PC-3 (cell line): Measurements from ENCODE around the gene FOS. TPM values are rescaled to one million over a fixed set of nuclear protein-coding genes. Genes with fewer than 3 reads are reported as not detected.

Source experiments
- ATAC-seq: fragments of 200-7000 bp; cut with Tn5 transposase; 2 replicates; pipeline ENCODE4 v1.9.1; 2020; ENCODE audit warnings: mild to moderate bottlenecking, moderate library complexity
- BruUV-seq: library from RNA; stranded (reverse); fragments of 400-500 nt; replicated peaks from 2 replicates; lab custom pipeline; 2021; lab: Mats Ljungman, UMichigan
- CTCF ChIA-PET: fragments of 300-600 bp; sonication (Branson Sonifier 250); formaldehyde crosslinking; loops from one replicate; lab custom pipeline; 2022; ENCODE audit warnings: antibody characterized with exemption; lab: Charles Lee
- POLR2A ChIA-PET: fragments of 300-600 bp; sonication (Branson Sonifier 250); formaldehyde crosslinking; loops from one replicate; lab custom pipeline; 2022; ENCODE audit warnings: antibody characterized with exemption; ENCODE audit not compliant: unreplicated experiment; lab: Charles Lee
- DNase-seq: peaks from one replicate; pipeline ENCODE4 v3.0.0-alpha.2; 2015
- H2AFZ ChIP-seq: fragments of 300-600 bp; sonication (generic); 2 replicates; pipeline ENCODE4 v1.6.0; 2016; ENCODE audit warnings: antibody characterized with exemption, low read length
- H3F3A ChIP-seq: fragments of 300-600 bp; sonication (generic); one replicate; pipeline ENCODE4 v1.6.0; 2017; ENCODE audit warnings: antibody characterized with exemption, low read length, control low read depth, mild to moderate bottlenecking; ENCODE audit not compliant: unreplicated experiment
- H3K27ac ChIP-seq: fragments of 300-600 bp; sonication (generic); 2 replicates; pipeline ENCODE4 v1.5.1; 2016; ENCODE audit warnings: mild to moderate bottlenecking, low read length
- H3K27me3 ChIP-seq: fragments of 300-600 bp; sonication (generic); 2 replicates; pipeline ENCODE4 v1.6.1; 2016; ENCODE audit warnings: low read length, mixed read lengths
- H3K36me3 ChIP-seq: fragments of 300-600 bp; sonication (generic); 2 replicates; pipeline ENCODE4 v1.6.1; 2016; ENCODE audit warnings: low read depth, mixed run types, low read length, mixed read lengths
- H3K4me1 ChIP-seq: fragments of 300-600 bp; sonication (generic); 2 replicates; pipeline ENCODE4 v1.5.1; 2016; ENCODE audit warnings: low read length; ENCODE audit not compliant: insufficient read depth
- H3K4me2 ChIP-seq: fragments of 300-600 bp; sonication (generic); 2 replicates; pipeline ENCODE4 v1.6.0; 2016; ENCODE audit warnings: low read length
- H3K4me3 ChIP-seq: fragments of 300-600 bp; sonication (generic); 2 replicates; pipeline ENCODE4 v1.5.1; 2016; ENCODE audit warnings: mild to moderate bottlenecking, low read length, mixed read lengths
- H3K79me2 ChIP-seq: fragments of 300-600 bp; sonication (generic); 2 replicates; pipeline ENCODE4 v1.6.1; 2017; ENCODE audit warnings: low read length, mixed read lengths
- H3K9ac ChIP-seq: fragments of 300-600 bp; sonication (generic); 2 replicates; pipeline ENCODE4 v1.6.0; 2016; ENCODE audit warnings: mild to moderate bottlenecking, low read length
- H3K9me2 ChIP-seq: fragments of 300-600 bp; sonication (generic); replicated peaks from 2 replicates; pipeline ENCODE4 v1.6.1; 2016; ENCODE audit warnings: mixed run types, low read length, mixed read lengths
- H3K9me3 ChIP-seq: fragments of 300-600 bp; sonication (generic); 2 replicates; pipeline ENCODE4 v1.6.1; 2016; ENCODE audit warnings: low read length, mixed read lengths
- H4K20me1 ChIP-seq: fragments of 300-600 bp; sonication (generic); 2 replicates; pipeline ENCODE4 v1.6.1; 2016; ENCODE audit warnings: low read length, mixed read lengths
- EZH2 ChIP-seq: fragments of 300-600 bp; sonication (generic); IDR thresholded peaks from one replicate; pipeline ENCODE4 v1.6.1; 2017; ENCODE audit warnings: antibody characterized with exemption, mild to moderate bottlenecking, low read length; ENCODE audit not compliant: unreplicated experiment
- EZH2phosphoT487 ChIP-seq: fragments of 300-600 bp; sonication (generic); IDR thresholded peaks from 2 replicates; pipeline ENCODE4 v1.6.1; 2018; ENCODE audit warnings: mild to moderate bottlenecking, antibody characterized with exemption, low read length, borderline replicate concordance
- intact Hi-C: fragments of 100-400 bp; cut with micrococcal nuclease; formaldehyde crosslinking; loops from 2 replicates; pipeline ENCODE4 v1.9.0; 2023
- total RNA-seq: library from RNA; depleted of rRNA; stranded (reverse); fragments of >200 nt; gene quantifications from 2 replicates; pipeline ENCODE4 v1.2.3, GENCODE V29; 2014
- TF ChIP-seq, protein P1 (sequence below): fragments of 300-600 bp; sonication (generic); conservative IDR thresholded peaks from 2 replicates; pipeline ENCODE4 v1.5.1; 2017; ENCODE audit warnings: antibody characterized with exemption, low read depth, mild to moderate bottlenecking, low read length

FOS gene
- total RNA-seq, 1 experiment from 2014 or later, result 99.2 TPM

DNA sequence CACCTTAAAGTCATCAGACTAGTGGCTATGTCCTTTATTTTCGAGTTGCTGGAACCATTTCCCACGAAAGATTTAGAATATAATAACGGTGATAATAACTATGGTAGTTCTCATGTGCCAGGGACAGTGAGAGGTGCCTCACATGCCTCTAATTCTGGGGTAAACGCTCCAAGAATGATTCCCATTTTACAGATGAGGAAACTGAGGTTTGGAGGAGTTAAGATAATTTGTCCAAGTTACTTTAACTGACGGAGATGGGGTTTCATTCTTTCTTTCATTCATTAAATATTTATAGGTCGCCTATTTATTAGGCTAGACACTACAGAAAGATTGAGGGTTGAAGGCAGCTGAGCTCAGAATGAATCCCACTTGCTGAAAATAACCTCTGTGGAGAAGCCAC, 30.7 kb upstream of the FOS start:
- no peak overlapping the region for H3K4me2 ChIP-seq
- H3K4me3 ChIP-seq, result no peak overlapping the region
- TF ChIP-seq EZH2phosphoT487, result no peak
- TF ChIP-seq, protein P1, sequence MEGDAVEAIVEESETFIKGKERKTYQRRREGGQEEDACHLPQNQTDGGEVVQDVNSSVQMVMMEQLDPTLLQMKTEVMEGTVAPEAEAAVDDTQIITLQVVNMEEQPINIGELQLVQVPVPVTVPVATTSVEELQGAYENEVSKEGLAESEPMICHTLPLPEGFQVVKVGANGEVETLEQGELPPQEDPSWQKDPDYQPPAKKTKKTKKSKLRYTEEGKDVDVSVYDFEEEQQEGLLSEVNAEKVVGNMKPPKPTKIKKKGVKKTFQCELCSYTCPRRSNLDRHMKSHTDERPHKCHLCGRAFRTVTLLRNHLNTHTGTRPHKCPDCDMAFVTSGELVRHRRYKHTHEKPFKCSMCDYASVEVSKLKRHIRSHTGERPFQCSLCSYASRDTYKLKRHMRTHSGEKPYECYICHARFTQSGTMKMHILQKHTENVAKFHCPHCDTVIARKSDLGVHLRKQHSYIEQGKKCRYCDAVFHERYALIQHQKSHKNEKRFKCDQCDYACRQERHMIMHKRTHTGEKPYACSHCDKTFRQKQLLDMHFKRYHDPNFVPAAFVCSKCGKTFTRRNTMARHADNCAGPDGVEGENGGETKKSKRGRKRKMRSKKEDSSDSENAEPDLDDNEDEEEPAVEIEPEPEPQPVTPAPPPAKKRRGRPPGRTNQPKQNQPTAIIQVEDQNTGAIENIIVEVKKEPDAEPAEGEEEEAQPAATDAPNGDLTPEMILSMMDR, result no peak
- no peak for TF ChIP-seq EZH2
- CTCF ChIA-PET, result no interaction called here
- no peaks in the 10 kb centered on the region for H3K36me3 ChIP-seq
- H3K9me3 ChIP-seq, result no peaks in the 10 kb centered on the region
- H3K4me1 ChIP-seq, result no peaks in the 10 kb centered on the region
- H3K9me2 ChIP-seq, result no peaks in the 10 kb centered on the region
- no peaks in the 10 kb centered on the region for H3F3A ChIP-seq
- H4K20me1 ChIP-seq, result no peaks in the 10 kb centered on the region
- H2AFZ ChIP-seq, result no peak overlapping the region
- H3K27me3 ChIP-seq, result no peaks in the 10 kb centered on the region
- no peaks in the 10 kb centered on the region for H3K79me2 ChIP-seq
- no peak overlapping the region for H3K9ac ChIP-seq
- no peak overlapping the region for H3K27ac ChIP-seq
- intact Hi-C loops, result no loop called here
- no TSS peak for BruUV-seq
- POLR2A ChIA-PET, result interaction anchor here (0.7 kb wide), 1 partner anchor 425 kb away, joined by 4 read pairs; no protein-coding TSS in a partner anchor
- DNase-seq, result no peak
- ATAC-seq, result no peak

DNA sequence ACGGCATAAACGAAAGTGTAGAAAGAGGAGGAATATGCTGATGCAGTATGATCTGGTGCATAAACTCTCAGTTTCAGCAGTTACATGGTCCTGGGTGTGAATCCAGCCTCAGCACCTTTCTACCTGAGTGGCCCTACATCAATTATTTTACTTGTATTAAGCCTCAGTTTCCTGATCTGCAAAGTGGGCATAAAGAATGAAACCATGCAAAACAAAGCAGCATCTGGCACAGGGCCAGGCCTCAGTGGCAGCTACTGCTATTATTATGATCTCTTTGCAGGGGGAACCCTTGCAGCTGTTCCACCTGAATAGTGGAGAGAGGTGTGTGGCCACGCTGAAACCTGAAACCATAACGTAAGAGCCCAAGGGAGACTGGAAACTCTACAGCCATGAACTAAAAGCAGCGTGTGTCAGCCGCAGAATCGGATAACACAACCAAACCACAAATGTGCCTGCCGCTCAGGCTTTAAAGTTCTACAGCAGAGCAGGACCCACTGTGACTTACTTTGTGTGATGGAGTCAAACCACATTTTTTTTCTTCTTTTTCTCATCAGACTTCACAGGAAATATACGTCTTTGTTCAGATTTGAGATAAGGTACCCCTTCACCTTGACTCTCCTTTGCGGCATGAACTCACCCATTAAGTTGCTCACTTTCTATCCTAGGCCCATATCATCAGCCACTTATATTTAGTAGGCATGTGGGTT, 29.2 kb upstream of the FOS start:
- no peak overlapping the region for H3K4me3 ChIP-seq
- H2AFZ ChIP-seq, result no peak overlapping the region
- no peak overlapping the region for H3K9ac ChIP-seq
- intact Hi-C loops, result no loop called here
- no peaks in the 10 kb centered on the region for H3K9me2 ChIP-seq
- H3K4me1 ChIP-seq, result peaks cover 5% of the 10 kb centered on the region
- BruUV-seq, result no TSS peak
- no peaks in the 10 kb centered on the region for H4K20me1 ChIP-seq
- no peak overlapping the region for H3K4me2 ChIP-seq
- no peaks in the 10 kb centered on the region for H3K36me3 ChIP-seq
- ATAC-seq (peak; percentile 40; the same call in 1 of the 2 replicates), DNase-seq (peak; percentile 12)
- ChIA-PET CTCF (no interaction called here), POLR2A (no interaction called here)
- no peaks in the 10 kb centered on the region for H3K79me2 ChIP-seq
- no peak for TF ChIP-seq EZH2
- TF ChIP-seq, protein P1, result no peak
- TF ChIP-seq EZH2phosphoT487, result no peak
- no peaks in the 10 kb centered on the region for H3K27me3 ChIP-seq
- H3K9me3 ChIP-seq, result no peaks in the 10 kb centered on the region
- H3F3A ChIP-seq, result no peaks in the 10 kb centered on the region
- H3K27ac ChIP-seq, result no peak overlapping the region

DNA sequence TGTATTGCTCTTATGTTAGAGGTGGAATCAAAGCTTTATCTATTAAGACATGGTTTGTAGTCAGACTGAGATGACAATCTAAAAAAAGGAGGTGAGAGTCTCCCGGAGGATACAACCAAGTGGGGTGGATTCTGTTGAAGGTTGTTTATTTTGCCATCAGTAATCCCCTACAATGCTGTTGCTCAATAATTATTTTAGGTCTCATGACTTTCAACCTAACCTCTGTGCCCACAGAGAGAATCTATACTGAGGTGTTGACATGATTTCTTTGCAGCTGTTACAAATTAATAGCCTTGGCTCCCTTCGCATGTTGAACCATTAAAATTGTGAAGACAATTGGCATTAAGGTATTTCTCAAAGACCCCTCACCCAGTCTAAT, 28.7 kb upstream of the FOS start:
- no peak for ATAC-seq
- H3K4me2 ChIP-seq, result no peak overlapping the region
- CTCF ChIA-PET, result no interaction called here

More for the DNA sequence above, 28.7 kb upstream of the FOS start:
- Histone ChIP-seq H3K79me2 (no peaks in the 10 kb centered on the region), H3F3A (no peaks in the 10 kb centered on the region), H4K20me1 (no peaks in the 10 kb centered on the region), H3K9me2 (no peaks in the 10 kb centered on the region), H3K4me1 (peaks cover 11% of the 10 kb centered on the region), H3K36me3 (no peaks in the 10 kb centered on the region), H3K9me3 (no peaks in the 10 kb centered on the region), H3K27ac (no peak overlapping the region), H3K27me3 (no peaks in the 10 kb centered on the region), H2AFZ (no peak overlapping the region), H3K9ac (no peak overlapping the region), H3K4me3 (no peak overlapping the region)
- TF ChIP-seq EZH2phosphoT487 (no peak), EZH2 (no peak)
- TF ChIP-seq, protein P1, result no peak
- intact Hi-C loops, result no loop called here
- no TSS peak for BruUV-seq
- POLR2A ChIA-PET, result no interaction called here
- DNase-seq, result no peak
